T-helper 2 cell treated with Interferon-gamma antibody and Interleukin-4, amounts not matched to agents 5 μg/mL and 100 μg/mL, for 36 hours (primary cell): ENCODE data around the gene ANK3.

Experiments used
- DNase-seq: peaks from one replicate; pipeline ENCODE4 v3.0.0; 2021; ENCODE audit warnings: low spot score
- H3K27ac Mint-ChIP-seq: one replicate; pipeline ENCODE4 v1.8.0; 2021; ENCODE audit warnings: mild to moderate bottlenecking, mixed read lengths
- H3K27me3 Mint-ChIP-seq: one replicate; pipeline ENCODE4 v1.8.0; 2021; ENCODE audit warnings: low read depth, mixed read lengths
- H3K36me3 Mint-ChIP-seq: one replicate; pipeline ENCODE4 v1.8.0; 2021; ENCODE audit warnings: low read depth, mixed read lengths
- H3K4me1 Mint-ChIP-seq: one replicate; pipeline ENCODE4 v1.8.0; 2021; ENCODE audit warnings: low read depth, mixed read lengths
- H3K4me3 Mint-ChIP-seq: one replicate; pipeline ENCODE4 v1.8.0; 2022; ENCODE audit warnings: mild to moderate bottlenecking, moderate library complexity, mixed read lengths
- H3K9me3 Mint-ChIP-seq: one replicate; pipeline ENCODE4 v1.8.0; 2021; ENCODE audit warnings: mixed read lengths

ANK3 gene

GRCh38 chr10:60380781-60381180, 8.9 kb downstream of the ANK3 start:
- DNase-seq = no peak
- no peak overlapping the region for H3K27ac Mint-ChIP-seq
- H3K27me3 Mint-ChIP-seq = no peaks in the 10 kb centered on the region
- peaks cover 6% of the 10 kb centered on the region for H3K4me1 Mint-ChIP-seq
- H3K4me3 Mint-ChIP-seq = no peak overlapping the region
- no peaks in the 10 kb centered on the region for H3K36me3 Mint-ChIP-seq
- H3K9me3 Mint-ChIP-seq = no peaks in the 10 kb centered on the region

GRCh38 chr10:60377955-60378354, 11.7 kb downstream of the ANK3 start:
- Mint-ChIP-seq H3K4me3 (no peak overlapping the region), H3K36me3 (no peaks in the 10 kb centered on the region), H3K4me1 (peaks cover 2% of the 10 kb centered on the region), H3K27me3 (no peaks in the 10 kb centered on the region), H3K9me3 (no peaks in the 10 kb centered on the region), H3K27ac (no peak overlapping the region)
- no peak for DNase-seq

- Mint-ChIP-seq H3K27me3 (no peaks in the 10 kb centered on the region), H3K4me1 (peaks cover 2% of the 10 kb centered on the region), H3K36me3 (no peaks in the 10 kb centered on the region), H3K27ac (no peak overlapping the region), H3K9me3 (no peaks in the 10 kb centered on the region), H3K4me3 (no peak overlapping the region)
- DNase-seq = no peak
Observed at GRCh38 chr10:60377042-60377352, 12.7 kb downstream of the ANK3 start.

GRCh38 chr10:60376221-60377041, 13.2 kb downstream of the ANK3 start:
- DNase-seq = no peak
- Mint-ChIP-seq H3K4me3 (no peak overlapping the region), H3K36me3 (no peaks in the 10 kb centered on the region), H3K4me1 (peaks cover 2% of the 10 kb centered on the region), H3K27ac (no peak overlapping the region), H3K27me3 (no peaks in the 10 kb centered on the region), H3K9me3 (no peaks in the 10 kb centered on the region)

- no peak overlapping the region for H3K27ac Mint-ChIP-seq
- no peaks in the 10 kb centered on the region for H3K9me3 Mint-ChIP-seq
- H3K27me3 Mint-ChIP-seq = no peaks in the 10 kb centered on the region
- H3K36me3 Mint-ChIP-seq = no peaks in the 10 kb centered on the region
- no peak overlapping the region for H3K4me3 Mint-ChIP-seq
- peaks cover 2% of the 10 kb centered on the region for H3K4me1 Mint-ChIP-seq
- no peak for DNase-seq
Observed at GRCh38 chr10:60375293-60376004, 14.2 kb downstream of the ANK3 start.

GRCh38 chr10:60374836-60375235, 14.8 kb downstream of the ANK3 start:
- Mint-ChIP-seq H3K36me3 (no peaks in the 10 kb centered on the region), H3K4me3 (no peak overlapping the region), H3K27ac (no peak overlapping the region), H3K27me3 (no peaks in the 10 kb centered on the region), H3K4me1 (peaks cover 2% of the 10 kb centered on the region), H3K9me3 (no peaks in the 10 kb centered on the region)
- no peak for DNase-seq

GRCh38 chr10:60372436-60372835, 17.2 kb downstream of the ANK3 start:
- no peaks in the 10 kb centered on the region for H3K36me3 Mint-ChIP-seq
- no peak overlapping the region for H3K27ac Mint-ChIP-seq
- H3K9me3 Mint-ChIP-seq = no peaks in the 10 kb centered on the region
- no peak for DNase-seq
- no peaks in the 10 kb centered on the region for H3K27me3 Mint-ChIP-seq
- H3K4me1 Mint-ChIP-seq = no peaks in the 10 kb centered on the region
- H3K4me3 Mint-ChIP-seq = no peak overlapping the region

GRCh38 chr10:60369547-60369930, 20.1 kb downstream of the ANK3 start:
- no peak overlapping the region for H3K4me3 Mint-ChIP-seq
- no peak overlapping the region for H3K27ac Mint-ChIP-seq
- DNase-seq = no peak
- H3K9me3 Mint-ChIP-seq = no peaks in the 10 kb centered on the region
- no peaks in the 10 kb centered on the region for H3K4me1 Mint-ChIP-seq
- H3K36me3 Mint-ChIP-seq = no peaks in the 10 kb centered on the region
- no peaks in the 10 kb centered on the region for H3K27me3 Mint-ChIP-seq

GRCh38 chr10:60368875-60369546, 20.7 kb downstream of the ANK3 start:
- Mint-ChIP-seq H3K4me3 (no peak overlapping the region), H3K27me3 (no peaks in the 10 kb centered on the region), H3K4me1 (no peaks in the 10 kb centered on the region), H3K27ac (no peak overlapping the region), H3K9me3 (no peaks in the 10 kb centered on the region), H3K36me3 (no peaks in the 10 kb centered on the region)
- no peak for DNase-seq

- no peak overlapping the region for H3K4me3 Mint-ChIP-seq
- H3K36me3 Mint-ChIP-seq = no peaks in the 10 kb centered on the region
- no peak for DNase-seq
- H3K9me3 Mint-ChIP-seq = no peaks in the 10 kb centered on the region
- H3K27me3 Mint-ChIP-seq = no peaks in the 10 kb centered on the region
- no peaks in the 10 kb centered on the region for H3K4me1 Mint-ChIP-seq
- no peak overlapping the region for H3K27ac Mint-ChIP-seq
Observed at GRCh38 chr10:60367901-60368300, 21.8 kb downstream of the ANK3 start.

- no peaks in the 10 kb centered on the region for H3K9me3 Mint-ChIP-seq
- H3K27me3 Mint-ChIP-seq = no peaks in the 10 kb centered on the region
- H3K27ac Mint-ChIP-seq = no peak overlapping the region
- no peak for DNase-seq
- no peak overlapping the region for H3K4me3 Mint-ChIP-seq
- no peaks in the 10 kb centered on the region for H3K36me3 Mint-ChIP-seq
- H3K4me1 Mint-ChIP-seq = no peaks in the 10 kb centered on the region
Observed at GRCh38 chr10:60367431-60367830, 22.2 kb downstream of the ANK3 start.

GRCh38 chr10:60367024-60367423, 22.7 kb downstream of the ANK3 start:
- no peaks in the 10 kb centered on the region for H3K4me1 Mint-ChIP-seq

GRCh38 chr10:60363187-60363586, 26.5 kb downstream of the ANK3 start:
- H3K27ac Mint-ChIP-seq = no peak overlapping the region
- H3K4me1 Mint-ChIP-seq = no peaks in the 10 kb centered on the region
- H3K36me3 Mint-ChIP-seq = no peaks in the 10 kb centered on the region
- DNase-seq = no peak
- H3K27me3 Mint-ChIP-seq = no peaks in the 10 kb centered on the region
- no peak overlapping the region for H3K4me3 Mint-ChIP-seq
- H3K9me3 Mint-ChIP-seq = no peaks in the 10 kb centered on the region

More at GRCh38 chr10:60367024-60367423, 22.7 kb downstream of the ANK3 start:
- Mint-ChIP-seq H3K36me3 (no peaks in the 10 kb centered on the region), H3K9me3 (no peaks in the 10 kb centered on the region), H3K4me3 (no peak overlapping the region), H3K27me3 (no peaks in the 10 kb centered on the region), H3K27ac (no peak overlapping the region)
- no peak for DNase-seq

- no peak for DNase-seq
- Mint-ChIP-seq H3K4me3 (no peak overlapping the region), H3K36me3 (no peaks in the 10 kb centered on the region), H3K27me3 (no peaks in the 10 kb centered on the region), H3K4me1 (no peaks in the 10 kb centered on the region), H3K9me3 (no peaks in the 10 kb centered on the region), H3K27ac (no peak overlapping the region)
Observed at GRCh38 chr10:60362461-60362860, 27.2 kb downstream of the ANK3 start.
